Skeletal muscle tissue (tissue), 5 donors: Measurements from ENCODE around the gene RAB40B. TPM values are rescaled to one million over a fixed set of nuclear protein-coding genes. Genes with fewer than 3 reads are reported as not detected.

Source experiments
- H3K27ac ChIP-seq: one replicate; pipeline ENCODE4 v1.7.0; 2013; ENCODE audit warnings: mild to moderate bottlenecking, low read depth, low read length, inconsistent platforms
- H3K27me3 ChIP-seq, 3 donors: one replicate each; pipeline ENCODE4 v1.7.0; 2013; ENCODE audit warnings: low read length in 3 of 3; ENCODE audit not compliant: control insufficient read depth in 3 of 3, insufficient read depth in 3 of 3
- H3K36me3 ChIP-seq, 3 donors: one replicate each; pipeline ENCODE4 v1.7.0; 2013; ENCODE audit warnings: low read length in 3 of 3; ENCODE audit not compliant: control insufficient read depth in 3 of 3, insufficient read depth in 3 of 3
- H3K4me1 ChIP-seq, 3 donors: one replicate each; pipeline ENCODE4 v1.7.0; 2013; ENCODE audit warnings: low read length in 3 of 3, mild to moderate bottlenecking in 3 of 3; ENCODE audit not compliant: control insufficient read depth in 3 of 3, insufficient read depth in 3 of 3
- H3K4me3 ChIP-seq, 3 donors: one replicate each; pipeline ENCODE4 v1.7.0; 2013; ENCODE audit warnings: low read length in 3 of 3
- H3K9ac ChIP-seq, 3 donors: one replicate each; pipeline ENCODE4 v1.7.0; 2013; ENCODE audit warnings: low read length in 3 of 3, mild to moderate bottlenecking in 3 of 3, moderate library complexity in 2 of 3, low read depth in 1 of 3
- H3K9me3 ChIP-seq, 3 donors: one replicate each; pipeline ENCODE4 v1.7.0; 2013; ENCODE audit warnings: low read length in 3 of 3; ENCODE audit not compliant: control insufficient read depth in 3 of 3
- small RNA-seq: library from RNA; depleted of rRNA; stranded (forward); fragments of <200 nt; gene quantifications from one replicate; pipeline ENCODE3, GENCODE V24; 2014
- total RNA-seq: library from RNA; depleted of rRNA; stranded (reverse); fragments of >200 nt; gene quantifications from one replicate; pipeline ENCODE4 v1.2.3, GENCODE V29; 2014
- donor health status: Osteomylitis.

RAB40B gene
- total RNA-seq, 1 donor from 2014 or later = 12.0 TPM

DNA sequence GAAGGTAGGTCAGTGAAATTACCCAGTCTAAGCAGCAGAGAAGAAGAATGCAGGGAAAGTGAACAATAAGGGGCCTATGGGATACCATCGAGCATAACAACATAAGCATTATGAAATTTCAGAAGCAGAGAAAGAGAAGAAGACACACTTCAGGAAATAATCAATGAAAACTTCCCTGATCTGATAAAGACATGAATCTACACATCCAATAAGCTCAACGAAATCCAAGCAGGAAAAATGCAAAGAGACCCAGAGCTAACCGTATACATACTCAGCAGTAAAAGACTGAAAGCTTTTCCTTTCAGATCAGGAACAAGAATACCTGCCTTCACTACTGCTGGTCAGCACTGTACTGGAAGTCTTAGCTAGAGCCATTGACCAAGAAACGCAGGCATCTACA, 88.8 kb downstream of the RAB40B start:
- no peaks in the 10 kb centered on the region for H3K9me3 ChIP-seq
- no peaks in the 10 kb centered on the region for H3K4me1 ChIP-seq
- no peak overlapping the region for H3K4me3 ChIP-seq
- no peak overlapping the region for H3K9ac ChIP-seq
- H3K27ac ChIP-seq = no peak overlapping the region
- H3K36me3 ChIP-seq = peaks cover 19 to 39% (median 22%) of the 10 kb centered on the region in 3 donors
- no peaks in the 10 kb centered on the region for H3K27me3 ChIP-seq

DNA sequence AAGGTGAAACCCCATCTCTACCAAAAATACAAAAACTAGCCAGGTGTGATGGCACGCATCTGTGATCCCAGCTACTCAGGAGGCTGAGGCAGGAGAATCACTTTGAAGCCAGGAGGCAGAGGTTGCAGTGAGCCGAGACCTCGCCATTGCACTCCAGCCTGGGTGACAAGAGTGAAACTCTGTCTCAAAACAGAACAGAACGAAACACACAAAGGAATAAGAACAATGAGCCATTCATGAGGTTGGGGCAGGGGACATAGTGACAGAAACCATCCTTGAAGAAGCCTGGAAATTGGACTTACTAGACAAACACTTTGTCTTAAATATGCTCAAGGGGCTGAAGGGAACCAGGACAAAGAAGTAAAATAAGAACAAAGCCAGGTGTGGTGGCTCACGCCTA, 89.7 kb downstream of the RAB40B start:
- Histone ChIP-seq H3K9me3 (no peaks in the 10 kb centered on the region), H3K4me3 (no peak overlapping the region), H3K27ac (no peak overlapping the region), H3K4me1 (peaks cover 0 to 1% (median 1%) of the 10 kb centered on the region in 3 donors), H3K36me3 (peaks cover 21 to 39% (median 23%) of the 10 kb centered on the region in 3 donors), H3K27me3 (no peaks in the 10 kb centered on the region), H3K9ac (no peak overlapping the region)

DNA sequence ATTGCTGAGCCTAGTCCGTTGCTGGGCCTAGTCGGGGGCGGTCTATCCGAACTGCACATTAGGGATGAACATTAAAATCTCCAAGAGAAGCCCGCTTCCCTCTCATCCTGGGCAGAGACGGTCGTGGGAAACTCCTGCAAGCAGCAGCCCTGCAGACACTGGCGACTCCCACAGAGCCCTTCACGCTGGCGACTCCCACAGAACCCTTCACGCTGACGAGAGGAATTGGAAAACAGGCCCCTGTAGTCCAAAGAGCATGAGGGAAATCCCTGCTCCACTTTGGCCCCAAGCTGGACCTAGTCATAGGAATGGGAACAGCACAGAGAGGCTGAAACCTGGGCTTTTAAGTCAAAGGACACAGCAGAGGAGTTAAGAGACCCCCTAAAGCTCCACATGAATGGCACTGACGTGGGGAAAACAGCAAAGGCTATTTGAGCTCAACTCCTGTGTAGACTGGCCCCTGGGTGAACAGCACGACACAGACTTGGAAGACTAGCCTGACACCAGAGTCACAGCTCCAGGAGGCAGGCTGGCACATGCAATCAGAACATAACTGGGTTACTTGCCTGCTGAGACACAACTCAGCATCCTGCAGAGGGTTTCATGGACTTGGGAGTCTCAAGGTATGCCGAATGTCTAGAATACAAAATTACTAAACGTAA, 92.4 kb downstream of the RAB40B start:
- peaks cover 39 to 41% (median 40%) of the 10 kb centered on the region in 3 donors for H3K36me3 ChIP-seq
- H3K9me3 ChIP-seq = no peaks in the 10 kb centered on the region
- H3K4me1 ChIP-seq = peaks cover 5 to 10% (median 8%) of the 10 kb centered on the region in 3 donors
- no peak overlapping the region for H3K27ac ChIP-seq
- H3K4me3 ChIP-seq = no peak overlapping the region
- H3K27me3 ChIP-seq = no peaks in the 10 kb centered on the region
- no peak overlapping the region for H3K9ac ChIP-seq

Small RNA genes lying within 50 kb of the gene (small RNA-seq; reads per million reads assigned to genes)
- not detected for gene MIR4525

Other genes starting within 250 kb of the RAB40B start
- gene CYBC1, start 247.9 kb downstream of the RAB40B start, total RNA-seq = 15.1 TPM
- 21.9 TPM for gene NARF, start 240.0 kb downstream of the RAB40B start, total RNA-seq
- gene FOXK2, start 179.0 kb downstream of the RAB40B start, total RNA-seq = 27.7 TPM
- gene WDR45B, start 50.3 kb downstream of the RAB40B start, total RNA-seq = 40.7 TPM
- gene FN3KRP, start 18.0 kb upstream of the RAB40B start, total RNA-seq = 14.1 TPM
- 4.7 TPM for gene FN3K, start 36.9 kb upstream of the RAB40B start, total RNA-seq
- gene TBCD, start 53.4 kb upstream of the RAB40B start, total RNA-seq = 27.1 TPM
- not detected for gene ZNF750, start 141.3 kb upstream of the RAB40B start, total RNA-seq